HEK293T (cell line): Measurements from ENCODE around the gene KNSTRN.

Source experiments
- ELF4 ChIP-seq: fragments of 450-650 bp; IDR thresholded peaks from 2 replicates; pipeline ENCODE4 v1.6.1; 2017; ENCODE audit warnings: antibody characterized with exemption
- L3MBTL2 ChIP-seq: fragments of 450-650 bp; conservative IDR thresholded peaks from 2 replicates; pipeline ENCODE4 v1.6.1; 2016; ENCODE audit warnings: mild to moderate bottlenecking
- NFRKB ChIP-seq: fragments of 450-650 bp; IDR thresholded peaks from 2 replicates; pipeline ENCODE4 v1.6.1; 2016; ENCODE audit warnings: mild to moderate bottlenecking, moderate library complexity
- SP1 ChIP-seq: fragments of 450-650 bp; IDR thresholded peaks from 2 replicates; pipeline ENCODE4 v1.6.1; 2017
- ZNF384 ChIP-seq: fragments of 450-650 bp; IDR thresholded peaks from 2 replicates; pipeline ENCODE4 v1.6.1; 2016

- TF ChIP-seq ZNF384 (no peak), NFRKB (no peak), ELF4 (no peak), L3MBTL2 (no peak), SP1 (no peak)
Observed at GRCh38 chr15:40368719-40369473, 13.6 kb upstream of the KNSTRN start.
